GM21367 (cell line): ENCODE data around the gene FAM161B.
"Not testable (repeated sequence)": the region's sequence is repeated elsewhere in the genome, so short reads cannot be mapped to it uniquely, and the experiment has no call there.

ENCODE experiments used
- ATAC-seq: cut with Tn5 transposase; IDR thresholded peaks from one replicate; pipeline ENCODE4 v1.9.1; 2021; ENCODE audit not compliant: unreplicated experiment

The FAM161B gene

GRCh38 chr14:73949752-73950734 lies at the start of gene FAM161B, which contains the start of gene COQ6:
Gene FAM161B, minus strand, starts transcription at chr14:73950094. Its CDS starts 68 bp downstream, at chr14:73950026.
Gene COQ6, plus strand, starts transcription at chr14:73950302. Its CDS starts 31 bp downstream, at chr14:73950333.
- peak; percentile 80 for ATAC-seq

DNA sequence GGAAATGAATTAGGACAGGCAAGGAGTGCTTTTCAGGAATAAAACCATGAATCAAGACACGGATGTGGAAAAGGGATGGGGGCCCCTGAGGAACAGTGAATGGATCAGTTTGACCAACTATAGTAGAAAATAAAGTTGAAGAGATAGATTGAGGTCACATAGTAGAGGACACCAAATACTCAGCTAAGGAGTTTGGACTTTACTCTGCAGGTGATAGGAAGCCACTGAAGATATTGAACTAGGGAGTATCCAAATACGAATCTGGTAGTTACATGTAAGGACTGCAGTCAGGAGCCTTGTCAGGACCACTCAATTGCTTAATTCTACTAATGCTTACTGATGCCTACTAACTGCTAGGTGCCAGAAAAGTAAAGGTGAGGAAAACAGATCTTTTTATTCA lies 48.8 kb upstream of the FAM161B start:
- no peak for ATAC-seq

DNA sequence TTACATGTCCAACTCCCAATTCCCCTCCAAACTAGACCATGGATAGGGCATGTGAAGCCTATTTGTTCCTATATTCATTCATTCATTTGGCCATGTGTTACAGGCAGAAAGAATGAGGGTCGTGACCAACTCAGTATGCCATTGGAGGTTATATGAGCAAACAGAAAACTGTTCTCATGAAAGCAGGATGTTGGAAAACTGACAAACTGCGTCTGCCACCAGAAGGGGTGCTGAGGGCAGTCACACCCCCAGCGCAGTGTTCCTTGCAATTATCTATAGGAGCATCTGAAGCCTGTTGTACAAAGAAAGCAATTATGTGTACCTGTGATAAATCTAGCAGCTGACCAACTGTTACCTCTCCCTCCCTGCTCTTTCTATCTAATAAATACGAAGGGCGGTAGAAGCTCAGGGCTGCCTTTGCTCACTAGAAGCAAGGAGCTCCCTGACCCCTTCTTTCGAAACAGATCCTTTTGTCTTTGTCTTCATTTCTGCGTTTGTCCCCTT lies 48.1 kb upstream of the FAM161B start:
- ATAC-seq, result no peak

- ATAC-seq, result no peak
Observed at GRCh38 chr14:73997108-73997943, 47.4 kb upstream of the FAM161B start.

DNA sequence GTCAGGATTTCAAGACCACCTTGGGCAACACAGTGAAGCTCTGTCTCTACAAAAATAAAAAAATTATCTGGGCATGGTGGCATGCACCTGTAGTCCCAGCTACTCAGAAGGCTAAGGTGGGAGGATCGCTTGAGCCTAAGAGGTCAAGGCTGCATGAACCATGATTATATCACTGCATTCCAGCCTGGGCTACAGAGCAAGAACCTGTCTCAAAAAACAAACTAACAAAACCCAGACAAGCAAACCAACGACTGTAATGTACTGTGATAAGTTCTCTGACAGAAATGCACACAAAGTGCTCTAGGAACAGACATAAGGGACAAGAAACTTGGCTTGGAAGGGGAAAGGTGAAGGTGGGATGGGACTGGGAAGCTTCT lies 46.8 kb upstream of the FAM161B start:
- ATAC-seq, result no peak

DNA sequence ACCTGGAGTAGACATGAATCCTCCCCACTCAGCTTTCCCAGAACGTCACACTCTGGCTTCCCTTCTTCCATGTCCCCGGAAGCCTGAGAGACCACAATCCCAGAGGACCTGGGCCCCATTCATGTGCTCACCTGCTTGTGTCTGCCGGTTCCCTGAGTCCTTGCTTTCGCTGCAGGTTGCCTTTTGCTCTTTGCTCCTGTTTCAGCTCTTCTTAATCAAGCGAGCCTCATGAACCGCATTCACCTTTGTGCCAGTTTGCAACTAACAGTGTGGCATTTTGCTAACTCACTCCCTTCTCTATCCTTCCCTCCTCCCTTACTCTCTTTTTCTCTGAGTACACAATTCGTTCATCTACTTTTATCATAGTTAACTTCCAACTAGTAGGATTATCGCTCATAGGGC lies 46.1 kb upstream of the FAM161B start:
- ATAC-seq, result no peak

GRCh38 chr14:73994926-73995325 lies 45.0 kb upstream of the FAM161B start:
- ATAC-seq, result not testable (repeated sequence)

DNA sequence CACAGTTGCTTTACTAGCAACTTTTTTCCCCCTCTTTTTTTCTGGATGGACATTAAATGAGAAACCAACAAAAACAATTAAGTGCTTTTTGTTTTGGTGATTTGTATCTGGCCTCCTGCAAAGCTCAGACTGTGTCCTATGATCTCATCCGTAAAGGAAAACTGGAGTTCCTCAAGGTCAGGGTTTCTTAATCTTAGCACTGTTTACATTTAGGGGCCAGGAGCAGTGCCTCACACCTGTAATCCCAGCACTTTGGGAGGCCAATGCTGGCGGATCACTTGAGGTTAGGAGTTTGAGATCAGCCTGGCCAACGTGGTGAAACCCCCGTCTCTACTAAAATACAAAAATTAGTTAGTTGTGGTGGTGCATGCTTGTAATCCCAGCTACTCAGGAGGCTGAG lies 41.2 kb upstream of the FAM161B start:
- no peak for ATAC-seq

- not testable (repeated sequence) for ATAC-seq
Observed at GRCh38 chr14:73988656-73989055, 38.8 kb upstream of the FAM161B start.

- ATAC-seq, result no peak
Observed at GRCh38 chr14:73988065-73988464, 38.2 kb upstream of the FAM161B start.

- ATAC-seq, result no peak
Observed at GRCh38 chr14:73977896-73978295, 28.0 kb upstream of the FAM161B start.

DNA sequence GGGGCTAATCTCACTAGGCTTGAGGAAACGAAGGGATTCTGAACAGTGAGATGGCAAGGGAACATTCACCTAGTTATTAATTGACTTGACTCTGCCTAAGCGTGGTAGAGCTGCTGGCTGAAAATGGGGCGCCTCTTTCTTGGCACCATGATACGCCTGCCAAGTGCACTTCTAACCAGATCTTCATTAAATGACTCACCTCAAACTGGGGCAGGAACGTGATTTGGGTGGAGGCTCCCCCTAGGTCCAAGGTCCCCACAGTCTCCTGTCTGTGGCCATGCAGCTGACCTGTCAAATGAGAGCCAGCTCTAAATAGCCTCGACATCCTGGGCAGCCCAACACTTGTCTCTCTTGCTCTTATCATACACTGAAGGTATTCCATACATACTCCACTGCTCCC lies 26.2 kb upstream of the FAM161B start:
- ATAC-seq, result no peak

GRCh38 chr14:73973497-73973896 lies 23.6 kb upstream of the FAM161B start:
- ATAC-seq, result no peak

DNA sequence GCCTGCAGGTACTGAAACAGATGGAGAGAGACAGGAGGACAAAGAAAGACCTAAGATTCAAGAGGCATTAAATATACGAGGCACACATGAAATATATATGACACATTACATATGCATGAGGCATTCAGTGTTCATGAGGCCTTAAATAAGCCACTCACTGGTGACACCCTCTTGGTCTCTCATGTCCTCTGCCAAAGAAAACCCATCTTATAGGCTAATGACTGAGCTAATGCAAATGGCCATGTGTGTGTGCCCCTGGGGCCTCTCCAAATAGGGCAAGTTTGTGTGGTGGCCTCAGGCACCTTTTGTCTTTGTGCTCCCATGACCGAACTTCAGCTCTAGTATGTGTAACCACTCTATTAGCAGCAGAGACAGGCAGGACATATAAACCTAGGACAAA lies 19.0 kb upstream of the FAM161B start:
- ATAC-seq, result no peak

DNA sequence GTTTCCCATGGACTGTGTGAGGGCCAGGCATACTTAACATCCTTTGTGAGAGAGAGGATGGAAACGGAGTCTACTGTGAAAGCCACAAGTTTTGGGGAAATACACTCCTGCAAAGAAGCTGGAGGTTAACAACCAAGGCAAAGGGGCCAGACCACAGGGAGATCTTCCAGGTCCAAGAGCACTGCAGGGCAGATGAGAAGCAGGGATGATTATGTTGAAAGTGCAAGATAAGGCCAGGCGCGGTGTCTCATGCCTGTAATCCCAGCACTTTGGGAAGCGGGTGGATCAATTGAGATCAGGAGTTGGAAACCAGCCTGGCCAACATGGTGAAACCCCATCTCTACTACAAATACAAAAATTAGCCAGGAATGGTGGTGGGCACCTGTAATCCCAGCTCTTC lies 15.3 kb upstream of the FAM161B start:
- ATAC-seq, result no peak

GRCh38 chr14:73961192-73961591 lies 11.3 kb upstream of the FAM161B start:
- no peak for ATAC-seq

GRCh38 chr14:73958591-73958990 lies 8.7 kb upstream of the FAM161B start:
- ATAC-seq, result no peak

- ATAC-seq, result no peak
Observed at GRCh38 chr14:73955674-73956073, 5.8 kb upstream of the FAM161B start.

- no peak for ATAC-seq
Observed at GRCh38 chr14:73953731-73954130, 3.8 kb upstream of the FAM161B start.

DNA sequence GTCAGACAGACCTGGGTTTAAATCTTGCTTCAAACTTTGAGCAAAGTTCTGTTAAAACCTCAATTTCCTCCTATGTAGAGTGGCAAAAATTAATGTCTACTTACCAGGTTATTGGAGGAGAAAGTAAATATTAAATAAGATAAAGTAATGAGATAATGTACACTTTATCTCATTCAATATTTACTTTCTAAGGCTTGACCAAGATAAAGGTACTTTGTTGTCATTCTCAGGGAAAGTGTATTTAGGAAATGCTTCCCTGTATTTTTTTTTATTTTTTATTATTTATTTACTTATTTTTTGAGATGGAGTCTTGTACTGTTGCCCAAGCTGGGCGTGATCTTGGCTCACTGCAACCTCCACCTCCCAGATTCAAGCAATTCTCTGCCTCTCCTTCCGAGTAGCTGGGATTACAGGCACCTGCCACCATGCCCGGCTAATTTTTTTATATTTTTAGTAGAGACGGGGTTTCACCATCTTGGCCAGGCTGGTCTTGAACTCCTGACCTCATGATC lies 4.7 kb downstream of the FAM161B start:
- ATAC-seq, result no peak

DNA sequence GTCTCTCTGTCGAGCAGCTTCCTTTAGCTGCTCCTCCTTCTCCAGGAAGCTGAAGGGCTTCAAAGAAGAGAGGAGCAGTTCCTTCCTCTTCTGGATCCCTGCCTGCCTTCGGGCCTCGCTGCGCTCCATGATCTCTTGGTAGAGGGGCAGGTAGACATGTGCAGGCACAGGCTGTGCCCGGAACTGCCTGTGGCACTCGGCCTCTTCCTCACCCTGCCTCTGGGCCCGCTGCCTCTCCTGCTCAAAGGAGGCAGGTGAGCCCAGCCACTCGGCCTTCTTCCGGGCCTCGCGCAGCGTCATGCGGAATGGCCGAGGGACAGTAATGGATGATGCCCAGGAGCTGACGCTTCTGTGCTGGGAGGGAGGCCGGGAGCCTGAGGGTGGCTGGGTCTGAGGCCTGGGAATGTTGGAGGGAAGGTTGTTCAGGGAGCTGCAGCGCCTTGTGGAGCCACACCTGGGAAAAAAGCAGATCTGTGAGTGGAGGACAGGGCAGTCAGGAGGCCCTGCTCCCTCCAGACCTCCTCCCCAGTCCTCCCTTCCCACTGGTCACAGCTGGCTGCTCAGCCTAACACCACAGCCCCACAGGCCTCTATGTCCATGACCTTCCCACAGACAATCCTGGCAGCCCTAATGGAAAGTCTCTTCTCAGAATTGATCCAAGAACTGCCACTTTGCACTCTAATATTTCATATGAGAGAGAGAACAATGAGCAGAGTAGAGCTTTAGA lies 5.3 kb downstream of the FAM161B start:
- no peak for ATAC-seq
